ENCODE results near the gene LCE7A. TPM values are rescaled to one million over a fixed set of nuclear protein-coding genes. Genes with fewer than 3 reads are reported as not detected.

The LCE7A gene
- total and polyA plus RNA-seq, 2 donors (not counting 3 experiments of a cell fraction or from before 2014, with no cell fraction given): not detected

DNA sequence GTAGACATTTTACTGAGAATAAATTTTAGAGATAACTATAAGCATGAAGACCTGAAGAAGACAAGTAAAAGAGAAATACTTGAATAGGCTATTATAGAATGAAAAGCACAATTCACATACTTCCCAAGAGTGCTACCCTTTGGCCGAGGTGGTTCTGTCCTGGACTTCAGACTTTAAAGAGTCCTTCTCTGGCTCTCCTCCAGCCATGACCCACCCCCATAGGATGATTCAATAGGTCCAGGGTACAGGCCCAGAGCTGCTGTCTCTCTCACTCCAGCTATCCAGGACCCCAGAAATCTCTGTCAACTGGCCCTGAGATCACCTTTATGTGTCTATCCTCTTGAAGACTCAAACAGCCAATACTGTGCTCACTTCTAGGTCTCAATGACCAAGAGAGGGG lies 17.0 kb downstream of the LCE7A start:
- POLR2A ChIA-PET: no interaction called here
- CTCF ChIA-PET: interaction anchor here (1.5 kb wide), 1 partner anchor 316 kb away, joined by 6 read pairs; no protein-coding TSS in a partner anchor
- intact Hi-C loops (cut with micrococcal nuclease) (no loop called here), dilution Hi-C loops (cut with MboI; ENCODE audit: extremely low pct_ligation_motif_present, low sequenced_read_pairs) (no loop called here)
- Histone ChIP-seq H3K9me1 (replicated peaks; ENCODE audit: control insufficient read depth, extremely low read depth, insufficient read depth, low read length) (no peaks in the 10 kb centered on the region), H3K9me3 (replicated peaks; ENCODE audit: control insufficient read depth, insufficient read depth, low read length) (no peaks in the 10 kb centered on the region), H3K4me2 (ENCODE audit: insufficient read depth, low read length) (no peak overlapping the region), H2AFZ (ENCODE audit: low read depth, low read length) (no peak overlapping the region), H3K27ac (ENCODE audit: insufficient read depth, low read depth, low read length) (no peak overlapping the region), H3K4me3 (replicated peaks in 1 of 3; ENCODE audit: insufficient read depth in 1 of 3, low read depth in 1 of 3, low read length in 3 of 3) (no peak overlapping the region), H3K4me1 (ENCODE audit: control insufficient read depth, extremely low read depth, insufficient read depth, low read length) (no peaks in the 10 kb centered on the region), H3K36me3 (ENCODE audit: control insufficient read depth in 2 of 2, extremely low read depth in 1 of 2, insufficient read depth in 2 of 2, low read length in 2 of 2) (no peaks in the 10 kb centered on the region), H4K20me1 (replicated peaks; ENCODE audit: control insufficient read depth, extremely low read depth, insufficient read depth, low read length) (no peaks in the 10 kb centered on the region), H3K27me3 (ENCODE audit: control insufficient read depth in 2 of 2, insufficient read depth in 2 of 2, low read length in 2 of 2) (no peaks in the 10 kb centered on the region), H3K9ac (replicated peaks; ENCODE audit: extremely low read depth, insufficient read depth, low read length) (no peak overlapping the region), H3K79me2 (ENCODE audit: control insufficient read depth, insufficient read depth, low read length) (no peaks in the 10 kb centered on the region)
- BruUV-seq (replicated peaks): no TSS peak
- no peak for DNase-seq (ENCODE audit: low read depth, low spot score)
- TF ChIP-seq, protein P1, sequence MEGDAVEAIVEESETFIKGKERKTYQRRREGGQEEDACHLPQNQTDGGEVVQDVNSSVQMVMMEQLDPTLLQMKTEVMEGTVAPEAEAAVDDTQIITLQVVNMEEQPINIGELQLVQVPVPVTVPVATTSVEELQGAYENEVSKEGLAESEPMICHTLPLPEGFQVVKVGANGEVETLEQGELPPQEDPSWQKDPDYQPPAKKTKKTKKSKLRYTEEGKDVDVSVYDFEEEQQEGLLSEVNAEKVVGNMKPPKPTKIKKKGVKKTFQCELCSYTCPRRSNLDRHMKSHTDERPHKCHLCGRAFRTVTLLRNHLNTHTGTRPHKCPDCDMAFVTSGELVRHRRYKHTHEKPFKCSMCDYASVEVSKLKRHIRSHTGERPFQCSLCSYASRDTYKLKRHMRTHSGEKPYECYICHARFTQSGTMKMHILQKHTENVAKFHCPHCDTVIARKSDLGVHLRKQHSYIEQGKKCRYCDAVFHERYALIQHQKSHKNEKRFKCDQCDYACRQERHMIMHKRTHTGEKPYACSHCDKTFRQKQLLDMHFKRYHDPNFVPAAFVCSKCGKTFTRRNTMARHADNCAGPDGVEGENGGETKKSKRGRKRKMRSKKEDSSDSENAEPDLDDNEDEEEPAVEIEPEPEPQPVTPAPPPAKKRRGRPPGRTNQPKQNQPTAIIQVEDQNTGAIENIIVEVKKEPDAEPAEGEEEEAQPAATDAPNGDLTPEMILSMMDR (IDR thresholded peaks at IDR 0.05; ENCODE audit: extremely low read depth in 1 of 2, insufficient read depth in 1 of 2, low read depth in 1 of 2, low read length in 2 of 2): no peak
- TF ChIP-seq POLR2A (IDR thresholded peaks at IDR 0.05; ENCODE audit: low read depth, low read length): no peak
- no peak for TF ChIP-seq FOS (IDR thresholded peaks at IDR 0.05; ENCODE audit: borderline replicate concordance, insufficient read depth, low read length)
- TF ChIP-seq MYC (IDR thresholded peaks at IDR 0.05; ENCODE audit: low read depth, low read length): no peak
- no peak for TF ChIP-seq EZH2 (IDR thresholded peaks at IDR 0.05; ENCODE audit: borderline replicate concordance, low read depth, low read length, severe bottlenecking)
- no peak for TF ChIP-seq JUN (IDR thresholded peaks at IDR 0.05; ENCODE audit: borderline replicate concordance, insufficient read depth, insufficient read length, low read depth)
- TF ChIP-seq GATA2 (IDR thresholded peaks at IDR 0.05; ENCODE audit: insufficient read depth, insufficient read length, low read depth, low read length): no peak
- TF ChIP-seq, protein P2, sequence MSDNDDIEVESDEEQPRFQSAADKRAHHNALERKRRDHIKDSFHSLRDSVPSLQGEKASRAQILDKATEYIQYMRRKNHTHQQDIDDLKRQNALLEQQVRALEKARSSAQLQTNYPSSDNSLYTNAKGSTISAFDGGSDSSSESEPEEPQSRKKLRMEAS (IDR thresholded peaks at IDR 0.05; ENCODE audit: insufficient read depth, insufficient read length): no peak
- no peak for TF ChIP-seq POLR2AphosphoS5 (IDR thresholded peaks at IDR 0.05; ENCODE audit: insufficient read depth, low read depth, low read length)
- FAIRE-seq: no peak
